ENCODE data around the gene OCA2.
"Not testable (repeated sequence)": the region's sequence is repeated elsewhere in the genome, so short reads cannot be mapped to it uniquely, and the experiment has no call there.

The OCA2 gene

DNA sequence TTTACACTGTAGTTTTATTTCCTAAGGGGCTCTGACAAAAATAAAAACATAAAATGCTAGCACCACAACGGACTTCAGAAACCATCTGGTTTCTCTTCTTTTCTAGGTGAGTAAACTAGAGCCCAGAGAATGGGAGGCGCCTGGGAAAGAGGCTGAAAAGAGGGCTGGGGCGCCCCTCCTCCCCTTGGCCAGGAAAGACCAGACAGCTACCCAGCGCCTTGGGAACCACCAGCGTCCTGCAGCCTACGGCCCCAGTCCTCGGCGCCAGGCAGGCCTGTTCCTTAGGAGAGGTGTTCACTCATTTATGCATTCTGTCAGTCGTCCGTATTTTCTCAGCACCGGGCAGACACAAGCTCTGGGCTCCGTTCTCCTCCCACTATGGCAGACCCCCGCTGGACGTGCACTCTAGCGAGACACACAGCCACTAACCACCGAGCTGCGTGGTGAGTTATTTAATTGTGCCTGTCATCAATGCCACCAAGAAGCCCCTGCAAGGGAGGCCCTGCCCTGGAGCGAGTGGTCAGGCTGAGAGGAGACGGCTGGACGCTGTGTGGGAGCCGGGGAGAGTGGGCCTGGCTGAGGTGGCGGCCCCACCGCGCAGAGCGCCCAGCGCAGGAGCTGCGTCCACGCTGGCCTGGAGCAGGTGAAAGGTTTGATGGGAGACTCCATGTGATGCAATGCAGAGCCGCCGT, 294.4 kb downstream of the OCA2 start:
- DNase-seq: no peak

DNA sequence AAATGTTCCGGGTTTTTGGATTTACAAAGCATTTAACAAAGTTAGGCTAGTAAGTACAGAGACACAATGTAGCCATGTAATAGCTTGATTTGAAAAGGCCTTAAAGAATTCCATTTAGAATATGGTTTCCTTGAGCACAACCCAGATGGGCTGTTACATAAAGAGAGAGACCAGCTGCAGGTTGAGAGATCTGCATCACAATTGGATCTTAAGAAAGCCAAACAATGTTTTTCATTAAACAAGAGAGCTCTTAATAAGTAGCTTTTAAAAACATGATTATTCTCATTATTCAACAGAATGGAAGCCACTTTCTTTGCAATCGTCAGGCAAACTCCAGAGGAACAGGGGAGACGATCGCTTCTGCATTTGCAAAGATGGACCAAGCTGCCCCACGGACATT, 300.3 kb downstream of the OCA2 start:
- no peak for DNase-seq

DNA sequence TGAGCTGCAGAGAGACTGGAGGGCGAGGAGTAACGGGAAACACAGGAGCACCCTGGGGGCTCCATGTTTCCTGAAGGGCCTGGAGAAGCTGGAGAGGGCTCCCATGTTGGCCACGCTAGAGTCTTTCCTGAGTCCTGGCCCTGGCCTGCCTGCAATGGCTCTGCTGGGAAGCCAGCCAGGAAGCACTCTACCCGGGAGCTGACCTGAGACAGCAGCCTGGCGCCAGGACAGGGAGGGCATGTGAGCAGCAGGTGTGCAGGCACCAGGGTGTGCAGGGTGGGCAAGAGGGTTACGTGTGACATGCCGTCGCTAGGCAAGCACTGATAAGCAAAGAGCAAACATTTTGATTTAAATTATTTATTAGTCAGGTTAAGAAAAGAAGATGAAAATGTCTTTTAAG, 301.4 kb downstream of the OCA2 start:
- no peak for DNase-seq

DNA sequence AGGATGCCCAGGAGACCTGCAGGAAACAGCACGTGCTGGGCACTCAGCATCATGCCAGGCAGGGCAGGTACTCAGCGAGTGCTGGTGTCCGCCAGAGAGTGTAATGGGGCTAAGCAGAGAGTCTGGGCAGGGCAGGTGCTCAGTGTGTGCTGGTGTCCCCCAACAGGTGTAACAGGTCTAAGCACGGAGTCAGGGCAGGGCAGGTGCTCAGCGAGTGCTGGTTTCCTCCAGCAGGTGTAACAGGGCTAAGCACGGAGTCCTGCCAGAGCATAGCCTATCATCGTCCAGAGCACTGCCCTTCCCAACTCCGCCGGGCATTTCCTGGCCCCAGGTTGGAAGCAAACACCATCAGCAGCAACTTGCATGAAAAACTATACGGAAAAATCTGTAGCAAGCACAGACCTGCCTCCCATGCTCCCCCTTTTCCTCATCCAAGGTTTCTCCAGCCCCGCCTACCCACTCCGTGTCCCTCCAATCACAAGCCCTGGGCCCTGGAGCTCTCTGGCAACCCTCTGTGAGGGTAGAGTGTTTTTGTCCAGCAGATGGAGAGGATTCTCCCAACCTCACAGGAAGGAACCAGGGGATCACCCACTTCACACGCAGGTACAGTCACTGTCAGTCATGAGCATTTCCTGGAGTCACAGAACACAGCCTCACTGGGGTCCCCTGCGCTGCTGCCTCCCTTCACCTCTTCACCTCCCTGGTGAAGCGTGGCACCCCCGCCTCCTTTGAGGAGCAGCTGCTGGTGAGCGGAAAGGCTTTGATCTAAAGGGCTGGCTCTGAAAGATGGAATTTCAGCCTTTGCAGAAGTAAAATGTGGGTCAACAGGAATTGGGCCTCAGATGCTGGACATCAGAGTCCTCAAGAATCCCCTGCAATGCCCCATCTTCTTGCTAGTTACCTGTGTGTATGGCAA, 302.5 kb downstream of the OCA2 start:
- DNase-seq: no peak

DNA sequence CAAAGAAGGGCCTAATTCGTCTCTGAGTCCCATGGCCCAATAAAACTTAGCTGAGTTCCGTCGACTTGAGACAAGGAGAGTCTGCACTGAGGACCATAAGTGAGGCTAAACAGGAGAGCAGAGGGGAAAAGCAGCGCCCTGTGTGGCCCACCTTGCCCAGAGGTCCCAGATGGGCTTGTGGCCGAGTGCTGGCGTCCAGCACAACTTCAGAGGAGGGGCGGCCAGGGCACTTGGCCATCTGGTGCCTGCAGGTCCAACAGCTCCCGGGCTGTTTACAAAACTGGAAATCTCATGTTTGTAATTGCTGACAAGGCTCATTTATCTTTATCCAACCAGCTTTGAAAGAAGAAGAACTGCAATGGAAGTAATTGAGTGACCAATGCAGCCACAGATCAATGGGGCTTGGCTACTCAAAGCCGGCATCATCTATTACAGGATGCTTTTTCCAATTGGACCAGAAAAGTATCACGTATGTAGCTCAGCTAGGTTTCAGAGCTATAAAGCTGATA, 306.3 kb downstream of the OCA2 start:
- no peak for DNase-seq

DNA sequence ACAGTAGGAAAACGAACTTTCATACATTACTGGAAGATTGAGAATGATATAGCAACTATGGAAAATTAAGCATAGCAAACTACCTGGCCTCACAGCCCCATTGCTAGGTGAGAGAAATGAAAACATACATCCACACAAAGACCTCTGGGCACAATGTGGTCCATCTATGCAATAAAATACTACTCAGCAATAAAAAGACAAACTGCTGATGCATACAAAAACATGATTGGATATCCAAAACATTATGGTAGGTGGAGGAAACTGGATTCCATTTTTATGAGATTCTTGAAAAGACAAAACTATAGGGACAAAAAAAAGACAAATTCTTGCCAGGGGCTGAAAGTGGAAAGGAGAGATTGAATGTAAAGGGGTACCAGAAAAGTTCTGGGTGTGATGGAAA, 308.8 kb downstream of the OCA2 start:
- DNase-seq: no peak

DNA sequence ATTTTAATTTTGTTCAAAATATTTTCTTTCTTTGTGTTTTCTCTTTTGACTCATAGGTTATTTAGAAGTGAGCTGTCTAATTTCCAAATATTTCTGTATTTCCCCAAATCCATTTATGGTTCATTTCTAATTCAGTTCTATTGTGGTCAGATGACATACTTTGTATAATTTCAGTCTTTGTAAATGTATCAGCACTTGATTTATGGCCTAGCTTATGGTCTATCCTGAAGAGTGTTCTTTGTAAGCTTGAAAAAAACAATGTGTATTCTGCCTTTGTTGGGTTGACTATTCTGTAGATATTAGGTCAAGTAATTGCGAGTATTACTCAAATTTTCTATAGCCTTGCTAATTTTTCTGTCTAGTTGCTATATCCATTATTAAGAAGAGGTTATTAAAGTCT, 311.2 kb downstream of the OCA2 start:
- no peak for DNase-seq

DNA sequence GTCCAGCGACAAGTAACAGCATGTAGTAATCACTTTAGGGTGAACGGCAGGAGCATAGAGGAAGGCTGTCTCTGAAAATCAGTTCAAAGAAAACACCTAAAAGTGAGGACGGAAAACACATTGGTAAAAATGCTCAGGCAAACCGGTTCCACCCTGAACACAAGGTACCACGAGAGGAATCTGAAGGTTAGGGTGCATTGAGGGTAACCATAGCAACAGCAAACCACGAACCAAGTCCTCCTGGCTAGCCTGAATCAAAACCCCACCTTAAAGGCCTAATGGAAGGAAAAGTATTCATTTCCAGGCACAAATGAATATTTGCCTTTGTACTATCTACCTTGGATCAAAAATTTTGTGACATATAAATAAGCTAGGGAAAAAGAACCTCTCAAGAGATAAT, 315.0 kb downstream of the OCA2 start:
- no peak for DNase-seq

DNA sequence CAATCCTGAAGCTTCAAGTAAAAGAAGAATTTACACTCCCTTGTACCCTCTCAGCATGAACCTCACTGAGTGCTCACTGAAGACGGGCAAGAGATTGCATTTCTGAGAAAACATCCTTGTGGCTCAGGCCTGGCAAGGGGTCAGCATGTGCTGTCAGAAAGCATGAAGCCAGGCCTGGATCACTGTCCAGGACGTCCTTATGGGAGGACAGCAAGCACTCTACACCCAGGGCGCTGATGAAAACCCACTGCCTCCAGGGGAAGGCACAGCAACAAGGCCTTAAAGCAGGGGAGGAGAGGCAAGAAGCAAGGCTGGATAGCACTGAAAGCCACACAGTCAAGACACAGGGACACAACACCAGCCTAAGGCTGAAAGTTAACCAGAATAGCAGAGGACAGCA, 315.4 kb downstream of the OCA2 start:
- DNase-seq: no peak

DNA sequence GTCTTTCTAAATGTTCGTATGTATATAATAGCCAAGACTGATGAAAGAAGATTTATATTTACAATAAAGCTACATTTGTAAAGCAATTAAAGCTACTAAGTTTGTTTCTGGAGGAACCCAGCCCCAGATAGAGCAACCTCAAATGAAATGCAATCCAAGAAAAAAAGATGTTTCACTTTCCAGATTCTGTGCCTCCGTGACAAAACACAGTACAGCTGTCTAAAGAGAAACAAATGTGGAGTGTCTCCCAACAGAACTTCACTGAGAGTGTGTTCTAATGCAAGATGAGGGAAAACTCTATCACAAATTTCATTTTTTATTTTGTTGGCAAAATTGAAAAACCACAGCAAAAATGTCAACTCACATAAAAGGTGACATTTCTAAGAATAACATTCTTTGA, 317.0 kb downstream of the OCA2 start:
- no peak for DNase-seq

DNA sequence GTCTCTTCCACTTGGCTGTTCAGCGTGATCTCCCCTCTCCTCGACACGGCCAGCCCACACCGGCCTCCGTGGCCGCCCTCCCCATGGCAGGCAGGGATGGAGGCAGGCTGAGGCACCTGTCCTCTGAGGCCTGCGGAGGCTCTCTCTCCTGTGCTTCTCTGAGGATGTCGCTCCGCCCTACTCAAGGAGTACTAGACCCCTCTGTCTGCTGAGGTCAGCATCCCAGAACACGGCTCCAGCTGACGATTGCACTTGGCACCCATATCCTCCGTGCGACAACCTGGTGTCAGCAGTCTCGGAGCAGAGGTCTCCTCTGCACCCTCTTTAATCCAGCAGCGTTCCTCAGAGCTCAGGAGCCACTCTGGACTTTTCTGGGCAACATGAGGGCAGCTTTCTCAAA, 322.6 kb downstream of the OCA2 start:
- no peak for DNase-seq

DNA sequence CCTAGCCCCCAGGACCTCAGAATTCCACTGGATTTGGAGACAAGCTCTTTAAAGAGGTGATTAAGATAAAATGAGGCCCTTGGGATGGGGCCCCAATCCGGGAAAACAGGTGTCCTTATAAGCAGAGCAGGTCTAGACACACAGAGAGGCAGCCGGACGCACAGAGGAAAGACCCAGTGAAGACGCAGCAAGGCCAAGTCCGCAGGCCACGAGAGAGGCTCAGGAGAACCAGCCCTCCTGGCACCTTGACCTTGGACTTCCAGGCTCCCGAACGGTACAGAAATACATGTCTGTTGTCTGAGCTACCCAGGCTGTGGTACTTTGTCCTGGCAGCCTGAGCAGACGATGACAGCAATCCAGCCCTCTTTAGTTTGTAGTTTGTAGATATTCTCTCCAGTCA, 324.5 kb downstream of the OCA2 start:
- no peak for DNase-seq

DNA sequence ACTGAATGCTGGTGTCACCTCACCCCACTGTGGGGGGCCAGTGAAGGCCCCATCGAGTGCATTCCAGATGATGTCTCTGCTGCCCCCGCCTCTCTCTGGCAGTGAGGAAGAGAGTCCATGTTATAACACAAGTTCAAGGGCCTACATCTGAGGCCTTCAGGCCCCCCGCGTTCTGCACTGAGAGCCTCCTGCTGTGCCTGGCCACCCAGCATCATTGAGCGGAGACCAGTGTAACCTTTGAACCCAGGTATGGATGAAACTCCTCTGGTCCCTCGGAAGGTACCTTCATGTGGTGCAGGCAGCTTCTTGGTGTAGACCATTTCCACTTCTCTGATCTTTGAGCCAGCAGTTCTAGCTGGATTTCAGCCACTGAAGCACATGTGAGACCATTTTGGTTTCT, 324.9 kb downstream of the OCA2 start:
- DNase-seq: no peak

DNA sequence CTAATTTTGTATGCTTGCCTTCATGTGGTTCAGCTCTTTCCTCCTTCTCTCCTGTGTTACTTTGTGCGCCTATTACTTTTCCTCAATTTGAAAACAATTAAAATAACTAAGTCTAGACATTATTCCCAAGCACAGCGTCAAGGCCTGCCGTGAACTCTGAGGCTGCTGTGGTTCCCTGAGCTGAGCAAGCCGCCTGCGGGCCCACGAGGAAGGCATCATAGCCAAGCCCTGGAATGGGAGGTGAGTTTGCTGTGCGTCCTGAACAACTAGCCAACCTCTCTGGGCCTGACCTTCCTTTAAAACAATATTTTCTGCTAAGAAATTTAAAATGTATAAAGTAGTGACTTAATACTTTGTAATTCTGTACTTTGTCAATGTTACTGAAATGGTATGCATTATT, 327.2 kb downstream of the OCA2 start:
- DNase-seq: no peak

DNA sequence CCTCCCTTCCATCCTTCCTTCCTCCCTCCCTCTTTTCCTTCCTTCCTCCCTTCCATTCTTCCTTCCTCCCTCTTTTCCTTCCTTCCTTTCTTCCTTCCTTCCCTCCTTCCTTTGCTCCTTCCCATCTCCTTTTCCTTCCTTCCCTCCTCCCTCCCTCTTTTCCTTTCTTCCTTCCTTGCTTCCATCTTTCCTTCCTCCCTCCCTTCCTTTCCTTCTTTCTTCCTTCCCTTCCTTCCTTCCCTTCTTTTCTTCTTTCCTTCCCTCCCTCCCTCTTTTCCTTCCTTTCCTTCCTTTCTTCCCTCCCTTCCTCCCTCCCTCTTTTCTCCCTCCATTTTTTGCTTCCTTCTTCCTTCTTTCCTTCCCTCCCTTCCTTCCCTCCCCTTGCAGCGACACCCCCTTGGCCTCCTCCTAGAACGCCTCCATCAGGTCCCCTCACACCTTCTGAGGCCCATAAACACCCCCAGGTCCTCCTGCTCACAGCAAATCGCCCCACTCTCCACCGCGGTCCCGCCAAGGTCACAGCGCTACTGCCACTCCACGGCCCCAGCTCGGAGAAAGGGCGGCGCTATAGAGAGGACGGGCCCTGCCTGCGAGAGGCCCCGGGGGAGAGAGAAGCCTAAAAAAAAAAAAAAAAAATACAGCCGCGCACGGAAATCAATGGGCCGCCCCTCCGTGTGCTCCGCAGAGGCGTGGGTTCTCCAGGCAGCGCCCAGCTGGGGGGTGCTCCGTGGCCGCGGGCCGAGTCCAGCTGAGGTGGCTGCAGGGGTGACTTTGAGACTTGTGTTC, 328.2 kb downstream of the OCA2 start:
- DNase-seq: no peak

DNA sequence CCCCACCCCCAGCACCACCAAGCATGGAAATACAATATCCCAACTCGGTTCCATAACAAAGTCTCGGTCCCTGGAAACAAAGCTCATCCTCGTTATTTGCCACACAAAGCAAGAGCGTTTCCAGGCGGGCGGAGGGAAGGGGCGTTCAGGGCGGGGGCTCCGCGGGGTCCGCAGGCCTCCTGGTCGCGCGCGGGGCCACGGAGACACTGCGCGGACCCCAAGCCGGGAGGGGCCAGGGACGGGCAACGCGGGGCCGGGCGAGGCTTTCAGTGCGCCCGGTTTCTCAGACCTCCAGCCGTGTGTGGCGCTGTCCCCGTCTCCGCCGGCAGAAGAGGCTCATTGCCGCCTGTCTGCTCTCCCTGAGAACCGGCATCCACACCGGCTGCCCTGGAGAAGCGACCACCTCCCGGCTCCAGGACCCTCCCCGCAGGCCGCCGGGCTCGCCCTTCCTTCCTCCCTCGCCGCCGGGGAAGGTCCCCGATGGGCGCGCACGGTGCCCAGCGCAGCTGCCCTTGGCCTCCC, 329.0 kb downstream of the OCA2 start:
- DNase-seq: no peak

DNA sequence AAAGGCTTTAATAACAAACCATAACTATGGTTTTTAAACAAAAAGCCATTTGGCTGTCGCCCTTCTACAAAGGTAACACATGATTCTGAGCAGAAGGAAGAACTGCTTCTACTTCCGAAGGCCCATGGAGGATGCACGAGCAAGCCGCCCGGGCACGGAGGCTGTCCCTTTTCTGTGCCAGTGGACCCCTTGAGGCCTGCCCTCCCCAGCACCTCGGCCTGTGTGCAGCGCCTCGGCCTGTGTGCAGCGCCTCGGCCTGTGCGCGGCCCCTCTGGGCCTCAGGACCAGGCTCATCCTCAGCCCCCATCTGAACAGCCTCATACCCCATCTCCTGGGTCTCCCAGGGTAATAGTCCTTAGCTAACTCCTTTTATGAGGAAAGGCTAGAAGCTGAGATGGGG, 329.5 kb downstream of the OCA2 start:
- DNase-seq: no peak

DNA sequence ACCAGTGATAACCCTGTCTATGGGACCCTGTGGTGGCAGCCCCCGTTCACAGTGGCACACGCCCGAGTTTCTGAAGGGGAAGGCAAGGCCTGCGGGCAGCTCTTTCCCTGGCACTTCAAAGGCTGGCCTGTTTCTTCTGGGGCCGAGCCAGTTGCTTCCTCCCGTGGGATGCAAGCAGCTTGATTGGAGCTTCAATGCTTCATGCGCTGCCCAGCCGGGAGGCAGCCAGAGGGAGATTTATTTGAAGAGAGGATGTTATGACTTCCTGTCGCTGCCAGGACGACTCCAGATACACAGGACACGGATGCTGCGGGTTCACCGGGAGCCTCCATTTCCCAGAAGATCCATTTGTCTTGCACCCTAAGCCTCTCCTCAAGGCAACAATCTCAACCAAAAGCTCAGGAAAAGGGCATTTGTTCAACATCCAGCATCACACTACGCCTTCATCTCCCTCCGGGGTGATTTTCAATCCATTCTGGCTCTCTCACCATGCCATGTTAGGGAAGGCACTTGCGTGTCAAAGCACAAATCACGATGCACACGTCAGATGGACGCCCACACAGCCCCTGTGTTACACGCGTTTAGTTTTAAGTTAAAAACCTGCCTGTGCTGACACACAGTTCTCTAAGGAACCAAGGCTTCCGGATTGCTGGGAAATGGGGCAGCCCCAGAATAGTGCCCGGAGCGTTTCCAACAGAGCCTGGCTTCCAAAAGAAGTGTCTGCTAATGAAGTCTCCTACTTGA, 330.2 kb downstream of the OCA2 start:
- DNase-seq: no peak

DNA sequence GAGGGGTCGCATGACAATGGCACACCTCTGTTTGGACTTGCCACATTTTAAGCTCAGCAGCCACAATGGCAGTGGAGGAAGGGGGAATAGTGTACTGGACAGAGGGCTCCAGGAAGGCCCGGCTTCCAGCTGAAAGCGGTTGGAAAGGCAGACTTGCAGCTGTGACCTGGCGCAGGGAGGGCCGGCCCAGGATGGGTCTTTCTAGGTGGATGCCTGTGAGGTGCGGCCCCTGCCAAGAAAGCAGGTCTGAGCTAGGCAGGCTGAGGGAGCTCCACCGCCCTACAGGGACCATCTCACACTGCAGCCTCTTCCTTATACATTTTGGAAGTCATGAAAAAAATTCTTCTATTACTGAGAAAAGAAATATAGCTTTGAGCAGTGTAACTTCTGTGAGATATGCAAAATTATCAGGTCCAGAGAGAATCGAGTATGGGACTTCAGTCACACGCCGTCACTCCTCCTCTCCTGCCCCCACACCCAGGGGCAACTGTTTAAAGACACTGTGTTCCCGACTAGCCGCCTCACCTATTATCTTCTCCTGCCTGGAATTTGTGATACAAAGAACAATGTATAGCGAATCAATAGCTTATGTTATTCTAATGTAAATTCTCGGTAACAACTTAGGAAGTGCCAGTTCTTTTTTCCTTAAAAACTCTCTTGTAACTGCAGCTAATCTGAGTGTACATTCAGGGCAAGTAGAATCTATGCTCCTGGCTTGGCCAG, 331.0 kb downstream of the OCA2 start:
- DNase-seq: no peak

DNA sequence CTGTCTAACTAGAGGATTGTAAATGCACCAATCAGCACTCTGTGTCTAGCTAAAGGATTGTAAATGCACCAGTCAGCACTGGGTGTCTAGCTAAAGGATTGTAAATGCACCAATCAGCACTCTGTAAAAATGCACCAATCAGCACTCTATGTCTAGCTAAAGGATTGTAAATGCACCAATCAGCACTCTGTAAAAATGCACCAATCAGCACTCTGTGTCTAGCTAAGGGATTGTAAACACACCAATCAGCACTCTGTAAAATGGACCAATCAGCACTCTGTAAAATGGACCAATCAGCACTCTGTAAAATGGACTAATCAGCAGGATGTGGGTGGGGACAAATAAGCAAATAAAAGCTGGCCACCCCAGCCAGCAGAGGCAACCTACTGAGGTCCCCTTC, 331.7 kb downstream of the OCA2 start:
- not testable (repeated sequence) for DNase-seq

DNA sequence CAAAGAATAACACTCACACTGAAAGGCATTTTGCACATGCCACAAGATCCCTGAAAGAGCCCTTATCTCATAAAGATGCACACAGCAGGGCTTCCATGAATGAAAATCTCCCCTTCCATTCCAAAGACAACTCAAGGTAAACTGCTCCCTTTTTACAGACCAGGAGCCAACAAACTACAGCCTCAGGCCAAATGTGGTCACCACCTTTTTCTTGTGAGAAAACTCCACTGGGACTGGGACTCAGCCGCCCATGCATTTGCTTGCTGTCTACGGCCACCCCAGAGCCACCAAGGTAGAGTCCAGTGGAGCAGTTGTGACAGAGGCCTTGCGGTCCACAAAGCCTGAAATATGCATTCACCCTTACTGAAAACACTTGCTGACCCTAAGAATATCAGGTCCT, 334.8 kb downstream of the OCA2 start:
- DNase-seq: no peak

DNA sequence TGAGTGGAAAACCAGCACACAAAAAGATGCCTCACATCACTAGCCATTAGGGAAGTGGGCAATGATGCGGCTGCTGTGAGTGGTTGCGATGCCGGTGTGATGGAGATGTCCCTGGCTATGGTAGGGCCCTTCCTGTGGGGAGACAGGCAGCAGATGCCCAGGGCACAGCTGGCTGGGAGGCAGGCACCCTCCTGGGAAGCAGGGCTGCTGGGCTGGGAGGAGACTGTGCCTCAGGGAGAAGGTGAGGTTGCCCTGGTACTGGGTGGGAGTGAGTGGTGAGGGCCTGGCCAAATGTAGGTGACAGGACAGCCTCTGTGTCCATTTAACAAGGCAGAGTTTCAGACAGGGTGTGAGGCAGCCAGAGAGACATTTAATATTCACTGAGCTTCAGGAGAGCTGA, 335.6 kb downstream of the OCA2 start:
- DNase-seq: no peak

Measured in CD4-positive, alpha-beta T cell treated with Interleukin-6 for 4 hours (primary cell).